Dedifferentiated amniotic fluid mesenchymal stem cell (primary cell): ENCODE measurements around the gene TRAPPC8.
"Not testable (repeated sequence)": the region's sequence is repeated elsewhere in the genome, so short reads cannot be mapped to it uniquely, and the experiment has no call there.

Source experiments
- DNase-seq: peaks from one replicate; pipeline ENCODE4 v3.0.0-alpha.2; 2016; ENCODE audit errors: extremely low spot score

The TRAPPC8 gene

GRCh38 chr18:31857526-31858106 is 85.3 kb downstream of the TRAPPC8 start:
- DNase-seq, result no peak

- no peak for DNase-seq
Observed at GRCh38 chr18:31850844-31851243, 92.1 kb downstream of the TRAPPC8 start.

GRCh38 chr18:31840499-31840898 is 102.4 kb downstream of the TRAPPC8 start:
- DNase-seq, result no peak

GRCh38 chr18:31837879-31838278 is 105.0 kb downstream of the TRAPPC8 start:
- DNase-seq, result no peak

GRCh38 chr18:31835528-31836133 is 107.3 kb downstream of the TRAPPC8 start:
- no peak for DNase-seq

GRCh38 chr18:31831903-31832302 is 111.0 kb downstream of the TRAPPC8 start:
- DNase-seq, result no peak

- DNase-seq, result no peak
Observed at GRCh38 chr18:31830686-31831085, 112.2 kb downstream of the TRAPPC8 start.

- no peak for DNase-seq
Observed at GRCh38 chr18:31828613-31829012, 114.3 kb downstream of the TRAPPC8 start.

GRCh38 chr18:31826673-31827325 is 116.1 kb downstream of the TRAPPC8 start:
- DNase-seq, result not testable (repeated sequence)

GRCh38 chr18:31825772-31826171 is 117.2 kb downstream of the TRAPPC8 start:
- no peak for DNase-seq

GRCh38 chr18:31821545-31822171 is 121.3 kb downstream of the TRAPPC8 start:
- DNase-seq, result no peak

- DNase-seq, result no peak
Observed at GRCh38 chr18:31819925-31820229, 123.1 kb downstream of the TRAPPC8 start.

GRCh38 chr18:31819106-31819924 is 123.6 kb downstream of the TRAPPC8 start:
- DNase-seq, result peak; percentile 60

GRCh38 chr18:31814132-31814531 is 128.8 kb downstream of the TRAPPC8 start:
- DNase-seq, result no peak

- DNase-seq, result not testable (repeated sequence)
Observed at GRCh38 chr18:31810336-31811130, 132.4 kb downstream of the TRAPPC8 start.

GRCh38 chr18:31809049-31809448 is 133.9 kb downstream of the TRAPPC8 start:
- DNase-seq, result not testable (repeated sequence)

GRCh38 chr18:31801078-31801477 is 141.8 kb downstream of the TRAPPC8 start:
- DNase-seq, result no peak

- not testable (repeated sequence) for DNase-seq
Observed at GRCh38 chr18:31799257-31799656, 143.7 kb downstream of the TRAPPC8 start.

GRCh38 chr18:31798399-31798798 is 144.5 kb downstream of the TRAPPC8 start:
- DNase-seq, result no peak

- no peak for DNase-seq
Observed at GRCh38 chr18:31795747-31796146, 147.2 kb downstream of the TRAPPC8 start.

GRCh38 chr18:31793531-31793930 is 149.4 kb downstream of the TRAPPC8 start:
- no peak for DNase-seq
